HuH-7.5 (cell line): Measurements from ENCODE around the gene CEP170.
"Not testable (repeated sequence)": the region's sequence is repeated elsewhere in the genome, so short reads cannot be mapped to it uniquely, and the experiment has no call there.

Experiments
- DNase-seq: peaks from one replicate; pipeline ENCODE4 v3.0.0; 2011; ENCODE audit warnings: low spot score

The CEP170 gene

DNA sequence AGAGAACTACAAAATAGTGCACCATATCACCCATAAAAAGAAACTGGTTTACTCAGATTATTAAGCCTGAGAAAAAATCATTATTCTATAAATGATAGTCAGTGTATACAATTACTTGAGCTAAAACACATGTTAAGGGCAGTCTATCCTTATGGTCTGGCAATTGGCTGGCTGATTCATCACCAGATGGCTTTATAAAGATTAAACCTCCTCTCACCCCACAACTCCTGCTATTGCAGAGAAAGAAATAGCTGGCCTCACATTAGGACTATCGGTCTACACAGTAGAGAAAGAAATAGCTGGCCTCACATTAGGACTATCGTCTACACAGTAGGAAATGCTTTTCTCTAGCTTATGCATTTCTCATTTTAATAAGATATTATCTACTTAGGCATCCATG is 21.2 kb downstream of the CEP170 start:
- DNase-seq, result no peak

DNA sequence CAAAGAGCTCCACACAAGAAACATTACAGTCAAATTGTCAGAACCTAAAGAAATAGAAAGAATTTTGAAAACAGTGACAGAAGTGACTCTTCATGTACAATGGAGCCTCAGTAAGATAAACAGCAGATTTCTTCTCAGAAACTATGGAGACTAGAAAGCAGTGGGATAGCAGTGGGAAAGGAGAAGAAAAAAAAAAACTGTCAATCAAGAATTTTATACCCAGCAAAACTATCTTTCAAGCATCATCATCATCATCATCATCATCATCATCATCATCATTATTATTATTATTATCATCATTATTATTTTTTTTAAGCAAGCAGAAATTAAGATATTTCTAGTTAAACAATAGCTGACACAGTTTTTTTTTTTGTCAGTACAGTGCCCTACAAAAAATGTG is 24.2 kb downstream of the CEP170 start:
- DNase-seq, result no peak

DNA sequence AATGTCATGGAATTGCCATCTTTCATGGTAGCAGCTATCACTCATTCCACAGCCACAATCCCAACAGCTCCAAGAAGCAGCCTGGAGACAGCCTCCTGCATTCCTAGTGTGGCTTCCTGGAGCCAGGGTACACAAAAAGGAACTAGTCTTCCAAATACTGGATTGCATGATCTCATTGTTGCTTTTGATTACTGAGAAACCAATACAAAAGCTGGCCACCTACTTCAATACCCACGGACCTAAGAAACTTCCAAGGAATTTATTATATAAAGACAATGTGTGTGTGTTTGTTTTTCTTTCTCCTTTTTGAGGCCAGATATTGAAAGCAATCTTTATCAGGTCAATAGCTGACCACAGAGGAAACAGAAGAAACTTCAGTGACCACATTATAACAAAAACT is 25.6 kb downstream of the CEP170 start:
- no peak for DNase-seq

DNA sequence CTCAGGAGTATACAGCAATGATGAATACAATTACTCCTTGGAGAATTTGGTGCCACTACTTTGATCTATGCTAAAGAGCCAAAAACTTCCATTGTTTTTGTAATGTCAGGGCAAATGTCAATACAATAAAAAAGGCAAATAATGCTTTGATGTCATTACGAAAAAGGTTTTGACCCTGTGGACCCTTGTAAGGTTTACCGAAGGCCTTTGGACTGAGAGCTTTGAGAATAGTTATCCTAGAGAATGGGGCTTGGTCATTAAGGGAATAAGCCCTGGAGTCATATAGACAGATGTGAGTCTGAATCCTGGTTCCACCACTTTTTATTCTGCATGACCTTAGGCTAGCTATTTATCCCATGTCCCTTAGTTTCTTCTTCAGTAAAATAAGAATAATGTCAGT is 27.5 kb downstream of the CEP170 start:
- no peak for DNase-seq

DNA sequence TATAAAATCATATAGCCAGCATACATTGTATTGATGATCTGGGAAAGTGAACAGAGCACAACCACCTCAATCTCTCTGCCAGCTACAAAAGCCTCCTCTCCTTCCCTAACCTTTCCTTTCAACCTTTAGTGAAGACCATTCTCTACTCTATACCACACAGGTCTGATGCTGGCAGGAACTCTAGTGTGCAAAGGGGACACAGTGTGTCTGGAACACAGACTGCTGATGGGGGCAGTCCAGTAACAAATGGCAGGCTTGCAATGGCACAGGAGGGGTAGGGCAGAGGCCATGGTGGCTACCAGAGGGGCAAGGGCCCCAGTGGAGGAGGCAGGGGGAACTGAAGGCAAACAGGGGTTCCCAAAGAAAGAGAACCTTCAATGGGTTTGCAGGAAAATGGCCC is 37.0 kb downstream of the CEP170 start:
- no peak for DNase-seq

DNA sequence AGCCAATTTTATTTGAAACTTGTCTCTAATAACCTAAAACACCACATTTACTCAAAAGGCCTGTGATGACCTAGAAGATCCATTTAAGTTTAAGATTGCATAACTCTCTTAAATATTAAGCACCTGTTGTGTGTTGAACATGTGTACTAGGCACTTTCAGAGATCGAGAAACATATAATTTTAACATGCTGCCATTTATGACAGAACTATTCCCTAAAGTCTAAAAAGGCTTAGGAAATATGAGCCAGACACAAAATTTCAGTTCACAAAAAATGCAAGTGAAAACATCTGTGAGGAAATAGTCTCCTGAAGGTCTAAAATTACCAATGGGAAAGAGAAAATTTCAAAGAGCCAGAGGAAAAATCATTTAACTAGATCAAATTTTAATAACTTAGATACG is 37.7 kb downstream of the CEP170 start:
- DNase-seq, result no peak

DNA sequence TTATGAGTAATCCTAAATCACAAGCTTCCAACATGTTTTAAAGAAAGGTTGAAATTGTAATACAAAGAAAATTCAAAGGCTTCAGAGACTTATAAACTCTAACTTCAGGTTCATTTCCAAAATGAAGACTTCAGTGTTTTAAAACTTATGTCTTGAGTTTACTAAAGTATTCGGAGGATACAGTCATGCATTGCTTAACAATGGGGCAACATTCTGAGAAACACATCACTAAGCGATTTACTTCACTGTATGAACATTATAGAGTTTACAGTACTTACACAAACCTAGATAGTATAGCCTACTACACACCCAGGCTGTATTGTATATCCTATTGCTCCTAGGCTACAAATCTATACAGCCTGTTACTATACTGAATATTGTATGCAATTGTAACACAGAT is 38.3 kb downstream of the CEP170 start:
- DNase-seq, result no peak

DNA sequence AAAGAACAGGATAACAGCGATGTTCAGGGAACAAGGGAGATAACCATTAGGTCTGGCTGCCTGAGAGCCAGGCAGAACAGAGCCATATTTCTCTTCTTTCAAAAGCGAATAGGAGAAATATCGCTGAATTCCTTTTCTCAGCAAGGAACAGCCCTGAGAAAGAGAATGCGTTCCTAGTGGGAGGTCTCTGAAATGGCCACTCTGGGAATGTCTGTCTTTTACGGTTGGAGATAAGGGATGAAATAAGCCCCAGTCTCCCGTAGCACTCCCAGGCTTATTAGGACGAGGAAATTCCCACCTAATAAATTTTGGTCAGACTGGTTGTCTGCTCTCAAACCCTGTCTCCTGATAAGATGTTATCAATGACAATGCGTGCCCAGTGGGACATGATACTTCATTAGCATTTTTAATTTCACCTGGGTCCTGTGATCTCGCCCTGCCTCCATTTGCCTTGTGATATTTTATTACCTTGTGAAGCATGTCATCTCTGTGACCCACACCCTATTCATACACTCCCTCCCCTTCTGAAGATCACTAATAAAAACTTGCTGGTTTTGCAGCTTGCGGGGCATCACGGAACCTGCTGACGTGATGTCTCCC is 39.7 kb downstream of the CEP170 start:
- DNase-seq, result not testable (repeated sequence)

DNA sequence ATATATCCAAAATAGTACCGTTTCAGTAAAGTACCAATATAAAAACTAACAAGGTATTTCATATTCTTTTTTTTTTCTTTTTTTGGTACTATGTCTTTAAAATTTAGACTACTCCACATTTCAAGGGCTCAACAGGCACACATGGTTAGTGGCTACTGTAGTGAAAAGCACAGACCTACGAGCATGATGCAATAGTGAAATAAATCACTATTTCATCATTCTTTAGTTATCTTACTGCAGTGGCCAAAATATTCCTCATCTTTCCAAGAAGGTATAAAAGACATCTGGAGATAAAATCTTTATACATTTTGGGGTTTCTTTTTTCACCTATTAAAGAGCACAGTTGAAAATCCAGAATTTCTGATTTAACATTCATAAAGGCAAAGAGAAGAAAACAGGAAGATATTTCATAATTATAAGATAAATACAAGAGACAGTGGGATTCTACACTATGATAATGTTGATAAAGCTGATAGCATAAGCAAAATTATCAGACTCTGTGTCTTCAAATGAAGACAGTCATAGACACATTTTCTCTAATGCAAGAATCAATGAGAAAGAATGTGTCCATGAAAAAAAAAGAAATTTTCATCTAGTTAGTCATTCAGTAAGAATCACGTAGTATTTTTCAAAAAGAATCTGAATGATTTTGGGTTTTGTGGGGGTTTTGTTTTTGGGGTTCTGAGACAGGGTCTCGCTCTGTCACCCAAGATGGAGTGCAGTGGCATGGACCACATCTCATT is 41.9 kb downstream of the CEP170 start:
- no peak for DNase-seq

DNA sequence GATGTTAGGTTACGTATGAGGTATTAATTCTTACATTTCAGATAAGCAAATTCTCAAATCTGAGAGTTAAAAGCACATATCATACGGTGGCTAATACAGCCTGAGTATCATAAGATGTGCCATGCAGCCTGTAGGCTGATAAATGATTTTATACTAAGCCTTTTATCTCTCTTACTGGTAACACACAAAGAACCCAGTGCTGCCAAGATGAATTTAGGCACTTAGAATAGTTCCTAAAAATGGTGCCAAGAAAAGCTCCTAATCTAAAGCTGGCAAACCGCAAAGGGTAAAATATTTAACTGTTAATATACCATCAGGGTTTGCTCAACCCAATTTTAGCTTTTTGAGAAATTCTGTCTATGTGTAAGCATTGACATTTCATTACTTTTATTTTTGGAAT is 43.1 kb downstream of the CEP170 start:
- not testable (repeated sequence) for DNase-seq

DNA sequence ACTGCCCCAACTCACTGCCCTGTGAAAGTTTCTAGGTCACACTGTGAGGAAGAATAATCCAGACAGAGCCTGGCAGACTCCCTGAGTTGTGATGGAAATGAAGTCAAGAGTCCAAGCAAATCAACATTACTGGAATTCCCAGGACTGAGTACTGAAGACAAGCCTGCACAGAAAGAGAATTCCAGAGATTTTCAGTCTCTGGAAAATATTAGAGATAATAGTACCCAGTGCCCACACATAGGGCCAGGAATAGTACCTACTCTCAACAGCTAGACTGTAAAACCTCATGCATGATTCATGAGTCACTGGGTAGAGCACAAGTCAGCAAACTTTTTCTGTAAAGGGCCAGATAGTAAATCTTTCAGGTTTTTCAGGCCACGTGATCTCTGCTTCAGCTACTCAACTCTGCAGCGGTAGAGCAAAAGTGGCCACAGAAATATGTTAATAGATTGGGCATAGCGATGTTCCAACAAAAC is 50.0 kb downstream of the CEP170 start:
- not testable (repeated sequence) for DNase-seq

DNA sequence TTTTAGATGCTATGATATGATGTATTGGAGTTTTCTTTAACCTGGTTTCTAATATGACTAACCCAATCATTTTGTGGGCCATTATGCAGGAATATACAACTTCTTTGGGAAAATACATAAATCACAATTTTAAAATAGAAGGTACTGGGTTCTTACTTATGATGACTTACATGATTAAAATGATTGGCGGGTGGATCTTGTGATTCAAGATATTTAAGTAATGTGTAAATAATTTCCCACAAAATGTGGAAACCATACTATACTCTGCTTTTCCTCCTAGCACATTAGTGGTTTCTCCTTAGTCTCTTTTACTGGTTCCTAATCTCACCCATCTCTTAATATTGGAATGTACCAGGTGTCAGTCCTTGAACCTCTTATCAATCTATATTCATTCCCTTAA is 50.7 kb downstream of the CEP170 start:
- not testable (repeated sequence) for DNase-seq

DNA sequence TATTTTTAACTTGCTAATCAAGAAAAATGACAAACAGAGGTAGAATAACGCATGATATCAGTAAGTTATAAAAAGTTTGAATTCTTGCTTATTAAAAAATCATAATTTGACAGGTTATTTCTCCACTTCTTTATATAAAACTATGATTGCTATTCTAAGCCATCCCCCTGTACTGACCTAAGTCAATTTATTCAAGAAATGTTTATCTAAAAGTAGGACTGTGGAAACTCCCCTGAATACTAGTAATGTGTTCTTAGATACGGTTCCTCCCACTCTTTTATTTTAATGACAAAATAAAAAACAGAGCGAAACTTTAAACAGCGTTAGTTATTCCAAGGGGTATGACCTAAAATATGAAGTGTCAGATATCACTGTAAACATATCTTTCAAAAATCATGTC is 51.9 kb downstream of the CEP170 start:
- not testable (repeated sequence) for DNase-seq

DNA sequence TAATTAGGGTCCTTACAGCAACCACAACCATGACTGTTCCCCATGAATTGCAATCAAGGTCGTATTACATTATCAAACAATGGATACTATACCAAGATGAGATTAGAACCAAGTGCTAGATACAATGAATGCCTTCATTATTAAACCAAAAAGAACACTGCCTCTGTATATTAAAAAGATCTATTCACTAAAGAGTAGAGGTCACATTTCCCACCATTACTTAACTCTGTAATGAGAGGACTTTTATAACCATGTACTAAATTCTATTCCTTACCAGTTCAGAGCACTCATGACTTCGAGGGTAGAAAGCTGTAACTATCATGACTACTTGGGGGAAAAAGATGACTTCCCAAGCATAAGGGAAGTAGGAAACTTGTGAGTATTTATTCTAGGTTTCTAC is 53.8 kb downstream of the CEP170 start:
- DNase-seq, result not testable (repeated sequence)

DNA sequence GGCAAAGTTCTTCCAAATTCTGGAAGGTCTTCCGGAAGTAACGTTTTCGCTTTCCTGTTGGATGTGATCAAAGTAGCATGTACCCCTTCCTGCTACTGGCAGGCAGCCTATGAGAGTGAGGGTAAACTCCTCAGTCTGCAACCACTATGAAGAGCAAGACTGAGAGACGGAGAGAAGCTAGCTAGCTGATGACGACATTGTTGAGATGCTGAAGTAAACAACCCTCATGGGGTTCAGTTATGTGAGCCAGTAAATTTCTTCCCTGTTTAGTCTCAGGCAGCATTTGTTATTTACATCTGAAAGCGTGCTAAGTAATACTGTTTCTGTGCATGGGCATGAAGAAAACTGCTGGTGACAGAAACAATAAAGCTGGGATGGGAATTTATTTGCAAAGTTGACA is 57.6 kb downstream of the CEP170 start:
- DNase-seq, result not testable (repeated sequence)

DNA sequence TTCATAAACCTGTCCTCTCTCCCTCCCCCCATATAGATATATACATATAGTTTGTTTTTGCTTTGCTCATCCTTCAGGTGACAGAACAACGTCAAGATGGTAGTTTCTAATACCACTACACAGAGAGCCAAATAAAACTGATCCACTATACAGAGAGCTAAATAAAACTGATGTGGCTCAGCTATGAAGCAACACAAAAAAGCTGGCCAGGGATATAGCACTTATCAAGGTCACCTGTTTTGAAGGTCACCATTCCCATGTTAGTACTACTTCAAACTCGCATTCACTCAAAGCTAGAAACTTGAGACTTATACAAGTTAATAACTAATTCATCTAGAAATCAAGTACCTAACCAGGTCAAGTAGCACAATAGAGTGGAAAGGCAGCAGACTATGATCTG is 61.8 kb downstream of the CEP170 start:
- DNase-seq, result not testable (repeated sequence)

DNA sequence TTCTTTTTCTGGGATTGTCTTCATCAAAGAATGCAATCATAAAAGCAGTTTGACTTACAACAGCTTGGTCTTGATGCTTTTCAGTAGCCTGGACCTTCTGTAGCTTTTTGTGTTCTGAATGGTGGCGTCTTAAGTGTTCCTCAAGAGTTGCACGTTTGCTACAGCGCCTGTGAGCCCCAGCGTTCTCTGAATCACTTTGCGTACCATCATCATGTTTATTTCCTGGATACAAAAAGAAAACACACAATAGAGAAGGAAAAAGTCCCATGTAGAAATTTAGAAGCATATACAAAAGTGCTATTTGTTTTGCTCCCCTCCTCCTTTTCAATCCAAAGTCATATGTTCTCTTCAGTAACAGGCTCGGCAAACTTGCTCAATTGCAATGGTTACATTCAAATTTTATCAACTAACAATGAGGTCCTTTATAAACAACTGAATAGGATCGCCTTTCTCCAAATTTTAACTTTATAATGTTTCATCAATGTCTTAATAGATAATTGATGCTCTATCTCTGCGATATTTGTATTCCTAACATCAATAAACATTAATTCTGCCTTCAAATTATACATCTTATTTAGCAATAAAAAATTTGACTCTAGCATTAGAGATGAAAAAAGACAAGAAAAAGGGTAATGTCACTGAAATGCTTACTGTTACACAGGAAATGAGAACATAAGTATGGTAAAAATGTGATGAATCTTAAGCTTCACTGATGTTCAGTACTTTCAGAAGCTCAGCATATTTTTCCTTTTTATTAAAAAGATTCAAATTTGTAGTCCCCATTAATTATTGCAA is 68.7 kb downstream of the CEP170 start:
- DNase-seq, result not testable (repeated sequence)

DNA sequence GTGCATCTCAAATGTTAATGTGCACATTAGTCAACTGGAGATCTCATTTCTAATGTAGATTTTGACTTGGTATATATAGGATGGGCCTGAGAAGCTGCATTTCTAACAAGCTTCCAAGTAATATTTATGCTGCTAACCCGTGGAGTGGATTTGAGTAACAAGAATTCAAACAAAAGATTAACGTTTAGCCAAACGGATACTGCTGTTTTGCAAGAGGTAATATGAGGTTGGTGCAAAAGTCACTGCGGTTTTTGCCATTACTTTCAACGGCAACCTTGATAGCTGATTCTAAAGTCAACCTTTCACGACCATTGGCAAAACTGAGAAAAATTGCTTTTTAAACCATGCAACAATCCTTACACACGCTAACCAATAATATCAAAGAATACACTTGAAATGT is 70.3 kb downstream of the CEP170 start:
- not testable (repeated sequence) for DNase-seq

DNA sequence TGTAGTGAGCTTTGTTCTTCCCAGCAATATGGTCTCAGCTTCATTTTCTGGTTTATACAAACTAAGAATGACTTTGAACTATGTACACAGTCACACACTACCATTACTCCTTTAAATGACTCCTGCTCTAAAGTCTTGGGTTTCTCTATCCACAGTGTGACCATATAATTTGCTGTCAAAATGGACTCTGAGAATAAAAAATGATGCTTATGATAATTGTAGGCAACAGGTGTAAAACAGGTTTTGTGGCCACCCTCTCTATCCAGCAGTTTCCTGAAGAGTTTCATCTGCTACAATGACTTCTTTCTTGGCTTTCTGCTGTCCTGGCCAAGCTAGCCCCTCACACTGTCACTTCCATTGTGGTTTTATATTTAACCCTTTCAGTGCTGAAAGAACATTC is 71.4 kb downstream of the CEP170 start:
- DNase-seq, result not testable (repeated sequence)

DNA sequence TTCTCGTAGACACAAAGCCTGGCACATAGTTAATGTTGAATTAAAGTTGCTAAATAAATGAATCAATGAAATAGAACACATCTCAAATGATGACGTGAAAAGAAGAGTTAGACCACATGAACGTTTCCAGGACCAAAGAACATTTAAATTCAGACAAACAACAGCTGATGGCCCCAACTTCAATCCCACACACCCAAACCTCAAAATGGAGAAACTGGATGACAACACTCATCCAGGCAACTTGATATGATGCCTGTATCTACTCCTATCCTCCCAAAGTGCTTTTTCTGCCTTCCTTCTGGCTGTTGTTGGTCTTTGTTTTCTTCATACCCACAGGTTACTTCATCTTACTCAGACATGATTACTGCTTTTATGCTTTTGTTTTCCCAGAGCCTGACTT is 71.9 kb downstream of the CEP170 start:
- not testable (repeated sequence) for DNase-seq

DNA sequence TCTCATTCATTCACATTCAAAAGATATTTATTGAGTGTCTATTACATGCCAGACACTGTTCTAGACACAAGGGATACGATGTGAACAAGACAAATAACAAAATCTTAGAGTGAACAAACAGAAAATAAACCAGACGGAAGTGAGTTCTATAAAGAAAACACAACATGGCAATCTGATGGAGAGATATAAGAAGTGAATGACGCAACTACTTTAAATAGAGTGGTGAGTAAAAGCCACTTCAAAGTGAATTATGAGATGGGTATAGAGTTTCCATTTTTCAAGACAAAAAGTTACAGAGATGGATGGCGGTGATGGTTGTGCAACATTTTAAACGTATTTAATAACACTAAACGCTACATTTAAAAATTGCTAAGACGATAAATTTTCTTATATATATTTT is 75.4 kb downstream of the CEP170 start:
- no peak for DNase-seq

DNA sequence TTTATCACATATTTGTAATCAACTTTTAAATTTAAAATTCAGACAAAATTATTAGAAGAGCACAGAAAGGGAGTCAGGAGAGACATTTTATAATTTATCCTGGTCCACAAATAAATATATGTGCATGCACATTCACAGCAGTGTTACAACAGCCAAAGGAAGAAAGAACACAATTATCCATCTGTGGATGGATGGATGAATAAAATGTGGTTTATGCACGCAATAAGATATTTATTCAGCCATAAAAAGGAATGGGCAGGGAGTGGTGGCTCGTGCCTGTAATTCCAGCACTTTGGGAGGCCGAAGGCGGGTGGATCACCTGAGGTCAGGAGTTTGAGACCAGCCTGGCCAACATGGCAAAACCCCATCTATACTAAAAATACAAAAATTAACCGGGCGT is 77.3 kb downstream of the CEP170 start:
- not testable (repeated sequence) for DNase-seq
